ENCODE measurements around the gene ACAD8.

DNA sequence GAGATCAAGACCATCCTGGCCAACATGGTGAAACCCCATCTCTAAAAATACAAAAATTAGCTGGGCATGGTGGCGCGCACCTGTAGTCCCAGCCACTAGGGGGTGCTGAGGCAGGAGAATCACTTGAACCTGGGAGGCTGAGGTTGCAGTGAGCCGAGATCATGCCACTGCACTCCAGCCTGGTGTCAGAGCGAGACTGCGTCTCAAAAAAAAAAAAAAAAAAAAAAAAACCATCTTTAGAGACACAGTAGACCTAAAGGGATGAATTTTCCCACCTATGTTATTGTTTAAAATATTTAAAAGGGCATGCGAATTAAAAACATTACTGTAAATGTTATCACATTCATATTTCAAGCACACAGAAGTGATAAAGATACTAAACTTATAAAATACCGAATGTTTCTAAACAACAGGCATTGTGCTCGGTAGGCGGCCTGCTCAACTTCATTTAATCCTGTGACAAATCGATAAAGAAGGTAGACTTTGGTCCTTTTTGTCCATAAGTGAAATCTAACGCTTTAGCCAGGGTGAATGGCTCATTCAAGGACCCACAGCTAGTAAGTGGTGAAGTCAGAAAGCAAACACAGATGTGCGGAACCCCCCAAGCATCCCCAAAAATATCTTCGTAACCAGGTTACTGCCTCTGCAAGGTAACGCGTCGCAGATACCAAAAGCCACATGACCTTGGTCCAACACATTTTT is 45.7 kb upstream of the ACAD8 start:
- TF ChIP-seq, protein P1, sequence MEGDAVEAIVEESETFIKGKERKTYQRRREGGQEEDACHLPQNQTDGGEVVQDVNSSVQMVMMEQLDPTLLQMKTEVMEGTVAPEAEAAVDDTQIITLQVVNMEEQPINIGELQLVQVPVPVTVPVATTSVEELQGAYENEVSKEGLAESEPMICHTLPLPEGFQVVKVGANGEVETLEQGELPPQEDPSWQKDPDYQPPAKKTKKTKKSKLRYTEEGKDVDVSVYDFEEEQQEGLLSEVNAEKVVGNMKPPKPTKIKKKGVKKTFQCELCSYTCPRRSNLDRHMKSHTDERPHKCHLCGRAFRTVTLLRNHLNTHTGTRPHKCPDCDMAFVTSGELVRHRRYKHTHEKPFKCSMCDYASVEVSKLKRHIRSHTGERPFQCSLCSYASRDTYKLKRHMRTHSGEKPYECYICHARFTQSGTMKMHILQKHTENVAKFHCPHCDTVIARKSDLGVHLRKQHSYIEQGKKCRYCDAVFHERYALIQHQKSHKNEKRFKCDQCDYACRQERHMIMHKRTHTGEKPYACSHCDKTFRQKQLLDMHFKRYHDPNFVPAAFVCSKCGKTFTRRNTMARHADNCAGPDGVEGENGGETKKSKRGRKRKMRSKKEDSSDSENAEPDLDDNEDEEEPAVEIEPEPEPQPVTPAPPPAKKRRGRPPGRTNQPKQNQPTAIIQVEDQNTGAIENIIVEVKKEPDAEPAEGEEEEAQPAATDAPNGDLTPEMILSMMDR (IDR thresholded peaks at IDR 0.05; ENCODE audit: poor library complexity, severe bottlenecking): peak; percentile 59
- no peak for TF ChIP-seq POLR2AphosphoS5 (IDR thresholded peaks at IDR 0.05)
- TF ChIP-seq SMC3 (conservative IDR thresholded peaks at IDR 0.05; ENCODE audit: poor library complexity): peak; percentile 53
- no peak for TF ChIP-seq EZH2 (IDR thresholded peaks at IDR 0.05; ENCODE audit: borderline replicate concordance, insufficient read depth, low read length, poor library complexity, severe bottlenecking)
- TF ChIP-seq, protein P2, sequence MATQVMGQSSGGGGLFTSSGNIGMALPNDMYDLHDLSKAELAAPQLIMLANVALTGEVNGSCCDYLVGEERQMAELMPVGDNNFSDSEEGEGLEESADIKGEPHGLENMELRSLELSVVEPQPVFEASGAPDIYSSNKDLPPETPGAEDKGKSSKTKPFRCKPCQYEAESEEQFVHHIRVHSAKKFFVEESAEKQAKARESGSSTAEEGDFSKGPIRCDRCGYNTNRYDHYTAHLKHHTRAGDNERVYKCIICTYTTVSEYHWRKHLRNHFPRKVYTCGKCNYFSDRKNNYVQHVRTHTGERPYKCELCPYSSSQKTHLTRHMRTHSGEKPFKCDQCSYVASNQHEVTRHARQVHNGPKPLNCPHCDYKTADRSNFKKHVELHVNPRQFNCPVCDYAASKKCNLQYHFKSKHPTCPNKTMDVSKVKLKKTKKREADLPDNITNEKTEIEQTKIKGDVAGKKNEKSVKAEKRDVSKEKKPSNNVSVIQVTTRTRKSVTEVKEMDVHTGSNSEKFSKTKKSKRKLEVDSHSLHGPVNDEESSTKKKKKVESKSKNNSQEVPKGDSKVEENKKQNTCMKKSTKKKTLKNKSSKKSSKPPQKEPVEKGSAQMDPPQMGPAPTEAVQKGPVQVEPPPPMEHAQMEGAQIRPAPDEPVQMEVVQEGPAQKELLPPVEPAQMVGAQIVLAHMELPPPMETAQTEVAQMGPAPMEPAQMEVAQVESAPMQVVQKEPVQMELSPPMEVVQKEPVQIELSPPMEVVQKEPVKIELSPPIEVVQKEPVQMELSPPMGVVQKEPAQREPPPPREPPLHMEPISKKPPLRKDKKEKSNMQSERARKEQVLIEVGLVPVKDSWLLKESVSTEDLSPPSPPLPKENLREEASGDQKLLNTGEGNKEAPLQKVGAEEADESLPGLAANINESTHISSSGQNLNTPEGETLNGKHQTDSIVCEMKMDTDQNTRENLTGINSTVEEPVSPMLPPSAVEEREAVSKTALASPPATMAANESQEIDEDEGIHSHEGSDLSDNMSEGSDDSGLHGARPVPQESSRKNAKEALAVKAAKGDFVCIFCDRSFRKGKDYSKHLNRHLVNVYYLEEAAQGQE (IDR thresholded peaks at IDR 0.05; ENCODE audit: borderline replicate concordance): no peak
- no peak for TF ChIP-seq EP300 (conservative IDR thresholded peaks at IDR 0.05; ENCODE audit: poor library complexity, severe bottlenecking)
- no peak for TF ChIP-seq TAF1 (IDR thresholded peaks at IDR 0.05; ENCODE audit: low read depth)
